AG09309 (cell line): ENCODE data around the gene BCAR3.
"Not testable (repeated sequence)": the region's sequence is repeated elsewhere in the genome, so short reads cannot be mapped to it uniquely, and the experiment has no call there.

Experiments
- DNase-seq: peaks from one replicate; pipeline ENCODE4 v3.0.0-alpha.2; 2010; ENCODE audit warnings: low read depth
- H3K4me3 ChIP-seq: 2 replicates; pipeline ENCODE4 v1.5.1; 2011; ENCODE audit warnings: mild to moderate bottlenecking, low read depth, low read length, moderate library complexity; ENCODE audit not compliant: control insufficient read depth
- TF ChIP-seq, protein P1 (sequence below): IDR thresholded peaks from 2 replicates; pipeline ENCODE4 v1.5.1; 2011; ENCODE audit warnings: mild to moderate bottlenecking, low read depth, low read length, inconsistent platforms; ENCODE audit not compliant: insufficient read depth, control insufficient read depth; ENCODE audit errors: missing control alignments

BCAR3 gene

DNA sequence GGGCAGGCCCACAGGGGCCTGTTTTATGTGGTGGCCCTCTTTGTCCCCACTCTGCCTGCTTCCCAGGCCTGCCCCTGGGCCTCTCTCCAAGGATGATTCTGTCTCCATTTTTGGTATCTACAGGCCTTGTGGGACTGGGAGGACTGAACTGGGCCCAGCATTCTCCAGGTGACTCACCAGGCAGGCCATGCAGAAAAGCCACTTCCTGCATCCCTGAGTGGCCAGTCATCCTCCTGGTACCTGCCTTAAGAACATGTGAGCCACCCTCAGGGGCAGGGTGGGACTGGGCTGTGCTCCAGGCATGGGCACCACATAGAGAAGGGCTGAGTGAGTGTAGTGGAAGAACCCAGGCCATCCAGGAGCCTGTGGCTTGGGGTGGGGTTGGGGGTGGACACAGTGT, 20.0 kb upstream of the BCAR3 start:
- DNase-seq, result peak; percentile 91
- H3K4me3 ChIP-seq, result no peak overlapping the region
- TF ChIP-seq, protein P1, sequence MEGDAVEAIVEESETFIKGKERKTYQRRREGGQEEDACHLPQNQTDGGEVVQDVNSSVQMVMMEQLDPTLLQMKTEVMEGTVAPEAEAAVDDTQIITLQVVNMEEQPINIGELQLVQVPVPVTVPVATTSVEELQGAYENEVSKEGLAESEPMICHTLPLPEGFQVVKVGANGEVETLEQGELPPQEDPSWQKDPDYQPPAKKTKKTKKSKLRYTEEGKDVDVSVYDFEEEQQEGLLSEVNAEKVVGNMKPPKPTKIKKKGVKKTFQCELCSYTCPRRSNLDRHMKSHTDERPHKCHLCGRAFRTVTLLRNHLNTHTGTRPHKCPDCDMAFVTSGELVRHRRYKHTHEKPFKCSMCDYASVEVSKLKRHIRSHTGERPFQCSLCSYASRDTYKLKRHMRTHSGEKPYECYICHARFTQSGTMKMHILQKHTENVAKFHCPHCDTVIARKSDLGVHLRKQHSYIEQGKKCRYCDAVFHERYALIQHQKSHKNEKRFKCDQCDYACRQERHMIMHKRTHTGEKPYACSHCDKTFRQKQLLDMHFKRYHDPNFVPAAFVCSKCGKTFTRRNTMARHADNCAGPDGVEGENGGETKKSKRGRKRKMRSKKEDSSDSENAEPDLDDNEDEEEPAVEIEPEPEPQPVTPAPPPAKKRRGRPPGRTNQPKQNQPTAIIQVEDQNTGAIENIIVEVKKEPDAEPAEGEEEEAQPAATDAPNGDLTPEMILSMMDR, result no peak

DNA sequence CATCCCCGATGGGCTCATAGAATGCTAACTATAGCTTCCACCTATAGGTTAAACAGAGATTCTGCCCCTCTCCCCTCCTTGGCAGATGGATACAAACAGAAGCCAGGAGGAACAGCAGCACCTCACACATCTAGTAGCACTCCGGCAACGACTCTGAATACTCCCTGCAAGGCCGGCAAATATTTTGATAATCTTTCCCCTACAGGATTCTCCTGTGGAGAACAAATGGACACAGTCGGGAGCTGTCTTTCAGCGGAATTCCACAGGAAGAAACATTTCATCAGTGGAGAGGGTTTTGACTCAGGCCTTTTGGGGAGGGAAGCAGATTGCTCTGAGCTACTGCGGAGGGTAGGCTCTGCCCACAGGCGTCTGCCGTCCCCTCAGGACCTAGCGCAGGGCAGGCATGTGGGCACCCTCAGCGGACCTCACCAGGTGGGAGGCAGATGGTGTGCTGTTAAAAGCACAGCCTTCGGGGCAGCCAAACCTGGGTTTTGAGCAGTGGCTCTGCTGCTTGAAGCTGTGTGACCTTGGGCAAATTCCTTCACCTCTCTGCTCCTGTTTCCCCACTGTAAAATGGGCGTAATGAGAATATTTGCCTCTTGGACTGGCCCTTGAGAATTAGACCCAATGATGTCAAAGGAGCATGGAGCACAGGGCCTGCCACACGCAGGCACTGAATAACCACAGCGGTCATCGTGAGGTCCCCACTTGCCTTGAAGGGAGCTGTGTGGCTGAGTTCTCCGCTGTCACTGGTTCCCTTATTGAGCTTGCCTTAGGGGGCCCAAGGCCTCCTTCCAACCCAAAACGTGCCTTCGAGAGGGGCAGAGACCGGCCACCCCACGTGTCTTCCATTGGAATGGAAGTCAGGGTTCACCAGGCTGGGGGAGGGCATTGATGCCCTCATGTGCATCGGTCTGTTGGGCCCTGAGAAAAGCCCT, 19.2 kb upstream of the BCAR3 start:
- TF ChIP-seq, protein P1, result no peak
- H3K4me3 ChIP-seq, result no peak overlapping the region
- no peak for DNase-seq

DNA sequence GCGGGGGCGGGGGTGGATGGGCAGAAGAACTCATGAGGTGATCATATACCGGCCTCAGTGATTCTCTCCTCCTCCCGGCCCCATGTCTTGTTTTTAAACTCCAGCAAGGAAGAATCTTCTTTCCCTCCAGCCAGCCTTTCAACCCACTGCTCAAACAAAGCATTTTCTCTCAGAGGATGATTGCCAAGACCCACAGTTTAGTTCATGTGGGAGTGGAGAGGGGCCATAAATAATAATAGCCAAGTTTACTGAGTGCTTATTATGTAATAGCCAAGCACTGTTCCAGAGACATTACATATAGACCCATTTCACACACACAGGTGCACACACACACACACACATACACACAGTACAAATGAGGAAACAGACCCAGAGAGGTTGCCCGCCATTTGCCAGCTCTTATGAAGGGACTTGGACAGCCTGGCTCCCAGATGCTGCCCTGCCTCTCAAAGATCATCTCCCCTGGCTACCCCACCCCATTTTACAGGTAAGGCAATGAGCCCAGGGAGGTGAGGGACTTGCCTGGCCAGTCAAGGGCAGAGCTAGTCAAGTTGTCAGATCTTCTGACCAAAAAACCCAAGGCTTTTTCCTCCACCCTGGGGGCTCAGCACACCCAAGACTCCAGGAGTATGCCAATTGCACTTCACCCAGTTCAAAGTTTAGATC, 18.0 kb upstream of the BCAR3 start:
- DNase-seq, result no peak
- TF ChIP-seq, protein P1, result no peak
- H3K4me3 ChIP-seq, result no peak overlapping the region

DNA sequence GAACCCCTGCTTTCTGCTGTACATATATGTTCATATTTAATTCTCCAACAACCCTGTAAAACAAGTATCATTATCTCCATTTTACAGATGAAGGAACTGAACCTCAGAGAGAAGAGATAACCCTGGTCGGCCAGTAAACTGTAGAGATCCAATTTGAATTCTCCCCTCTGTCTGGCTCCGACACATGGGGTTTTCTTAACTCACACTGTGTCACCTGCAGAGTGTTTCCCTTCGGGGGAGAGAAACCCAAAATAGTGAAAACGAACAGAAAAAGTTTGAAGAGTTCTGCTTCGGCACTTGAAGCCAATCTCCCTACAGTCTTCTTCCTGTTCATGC, 17.4 kb upstream of the BCAR3 start:
- H3K4me3 ChIP-seq, result no peak overlapping the region
- DNase-seq, result no peak
- TF ChIP-seq, protein P1, result no peak

DNA sequence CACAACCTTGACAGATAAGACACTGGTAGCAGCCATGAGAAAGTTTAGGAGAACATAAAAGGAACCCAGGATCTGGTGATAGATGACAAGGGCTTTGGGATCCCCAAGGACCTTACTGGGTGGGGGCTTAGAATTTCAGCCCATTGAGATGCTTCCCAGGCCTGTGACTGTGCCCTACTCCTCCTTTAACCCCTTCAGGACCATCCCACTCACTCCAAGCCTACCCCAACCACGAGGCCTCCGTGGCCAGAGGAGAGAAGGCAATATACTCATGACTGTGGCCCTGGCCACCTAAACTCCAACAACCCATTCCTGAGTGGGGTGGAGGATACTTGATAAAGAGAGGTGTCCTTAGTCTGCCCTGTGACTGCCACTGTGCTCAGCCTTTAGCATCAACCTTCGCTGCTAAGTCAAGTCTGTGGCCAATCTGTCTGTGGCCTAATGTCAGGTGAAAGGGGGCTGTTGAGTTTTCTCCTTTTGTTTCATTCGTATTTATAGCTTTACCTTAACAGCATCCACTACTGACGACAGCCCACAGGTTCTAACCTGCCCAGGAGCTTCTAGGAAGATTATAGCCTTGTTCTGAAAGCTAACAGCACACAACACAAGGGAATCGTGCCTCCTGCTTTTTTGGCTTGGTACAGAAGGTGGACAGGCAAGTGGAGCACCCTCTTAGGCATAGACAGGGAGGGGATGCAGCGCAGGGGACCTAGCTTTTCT, 16.9 kb upstream of the BCAR3 start:
- DNase-seq, result no peak
- H3K4me3 ChIP-seq, result no peak overlapping the region
- TF ChIP-seq, protein P1, result no peak

DNA sequence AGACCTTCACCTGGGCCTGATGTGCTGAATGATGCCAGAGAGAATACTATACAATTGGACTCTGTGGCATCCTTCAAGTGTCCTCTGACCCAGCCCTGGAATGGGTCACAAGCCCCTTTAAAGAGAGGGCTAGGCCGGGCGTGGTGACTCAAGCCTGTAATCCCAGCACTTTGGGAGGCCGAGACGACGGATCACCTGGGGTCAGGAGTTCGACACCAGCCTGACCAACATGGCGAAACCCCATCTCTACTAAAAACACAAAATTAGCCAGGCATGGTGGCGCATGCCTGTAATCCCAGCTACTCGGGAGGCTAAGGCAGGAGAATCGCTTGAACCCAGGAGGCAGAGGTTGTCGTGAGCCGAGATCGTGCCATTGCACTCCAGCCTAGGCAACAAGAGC, 15.9 kb upstream of the BCAR3 start:
- H3K4me3 ChIP-seq, DNase-seq: not testable (repeated sequence)
